Fibroblast of skin of left biceps (primary cell): ENCODE measurements around the gene PTPRN2.
"Not testable (repeated sequence)": the region's sequence is repeated elsewhere in the genome, so short reads cannot be mapped to it uniquely, and the experiment has no call there.

Experiments used
- DNase-seq, 2 experiments: peaks; one replicate each; pipeline ENCODE4 v3.0.0-alpha.2; 2013; ENCODE audit warnings: low read depth in 2 of 2

The PTPRN2 gene

DNA sequence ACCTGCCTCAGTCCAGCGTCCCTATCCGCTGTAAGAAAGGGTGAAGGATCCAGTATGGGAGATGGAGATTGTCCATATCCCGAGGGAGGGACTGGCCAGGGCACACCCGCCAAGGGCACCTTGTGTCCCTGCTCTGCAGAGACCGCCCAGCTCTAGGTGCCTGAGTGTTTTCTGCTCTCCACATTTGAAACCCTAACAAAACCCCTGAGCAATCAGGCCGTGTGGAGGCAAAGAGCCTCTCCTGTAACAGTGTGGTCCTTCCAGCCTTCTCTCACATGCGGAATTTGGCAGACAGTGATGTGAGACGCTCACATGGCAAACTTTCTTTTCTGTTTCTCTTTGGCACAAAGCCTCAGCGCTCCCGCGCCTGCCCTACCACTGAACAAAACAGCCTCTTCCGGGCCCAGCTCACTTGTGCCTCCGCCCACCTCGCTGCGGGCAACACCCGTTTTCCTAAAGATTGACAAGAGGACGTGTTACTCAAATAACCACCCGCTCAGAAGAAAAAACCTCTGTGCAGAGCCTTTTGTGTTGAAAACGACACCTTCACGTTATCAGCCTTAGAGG lies 736.0 kb downstream of the PTPRN2 start:
- no peak for DNase-seq

- no peak for DNase-seq
Measured at GRCh38 chr7:157850481-157851444, 736.9 kb downstream of the PTPRN2 start.

DNA sequence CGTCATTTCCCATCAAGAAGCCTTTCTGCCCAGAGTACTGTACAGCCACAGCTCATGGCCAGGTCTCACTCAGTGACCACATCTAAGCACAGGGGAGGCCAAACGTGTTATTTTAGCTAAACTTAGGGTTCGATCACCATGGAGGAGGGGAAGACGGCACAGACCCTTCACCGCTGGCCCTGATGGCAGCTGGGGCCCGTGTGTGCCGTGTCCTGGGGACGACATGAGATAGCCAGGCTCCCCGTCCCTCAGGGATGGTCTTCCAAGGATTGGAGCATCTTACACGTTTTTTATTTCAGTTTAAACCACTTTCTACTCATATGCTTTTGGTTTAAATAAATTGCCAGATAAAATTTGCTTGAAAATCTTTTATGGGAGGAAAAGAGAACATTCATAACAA lies 737.9 kb downstream of the PTPRN2 start:
- DNase-seq = no peak

GRCh38 chr7:157849341-157849596 lies 738.4 kb downstream of the PTPRN2 start:
- no peak for DNase-seq

GRCh38 chr7:157848508-157849340 lies 738.9 kb downstream of the PTPRN2 start:
- DNase-seq = no peak

- DNase-seq = not testable (repeated sequence)
Measured at GRCh38 chr7:157847756-157848487, 739.7 kb downstream of the PTPRN2 start.

DNA sequence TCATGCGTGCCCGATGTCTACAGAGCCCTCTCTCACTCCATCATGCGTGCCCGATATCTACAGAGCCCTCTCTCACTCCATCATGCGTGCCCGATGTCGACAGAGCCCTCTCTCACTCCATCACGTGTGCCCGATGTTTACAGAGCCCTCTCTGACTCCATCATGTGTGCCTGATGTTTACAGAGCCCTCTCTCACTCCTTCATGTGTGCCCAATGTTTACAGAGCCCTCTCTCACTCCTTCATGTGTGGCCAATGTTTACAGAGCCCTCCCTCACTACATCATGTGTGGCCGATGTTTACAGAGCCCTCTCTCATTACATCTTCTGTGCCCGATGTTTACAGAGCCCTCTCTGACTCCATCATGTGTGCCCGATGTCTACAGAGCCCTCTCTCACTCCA lies 740.9 kb downstream of the PTPRN2 start:
- not testable (repeated sequence) for DNase-seq

GRCh38 chr7:157846271-157846670 lies 741.4 kb downstream of the PTPRN2 start:
- DNase-seq = no peak

- no peak for DNase-seq
Measured at GRCh38 chr7:157845203-157845835, 742.3 kb downstream of the PTPRN2 start.

DNA sequence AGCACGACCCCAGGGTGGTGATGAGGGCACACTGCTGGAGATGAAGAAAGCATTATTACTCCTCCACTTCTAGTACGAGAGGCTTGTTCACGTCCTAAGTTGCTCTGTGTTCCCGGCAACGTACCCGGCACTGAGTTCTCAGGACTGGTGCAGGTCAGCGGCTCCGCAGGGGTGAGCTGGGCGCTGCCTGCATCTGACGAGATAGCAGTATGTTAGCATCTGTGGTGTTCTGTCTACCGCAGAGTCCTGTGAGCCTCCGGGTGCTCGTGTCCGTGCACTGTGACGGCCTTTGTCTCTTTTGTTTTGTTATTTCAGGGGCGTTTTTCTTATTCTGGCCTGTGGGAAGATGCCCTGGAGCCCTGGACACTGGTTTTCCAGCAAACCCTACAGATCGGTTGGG lies 743.0 kb downstream of the PTPRN2 start:
- DNase-seq = no peak

GRCh38 chr7:157844141-157844540 lies 743.5 kb downstream of the PTPRN2 start:
- DNase-seq = no peak

GRCh38 chr7:157843336-157844140 lies 744.1 kb downstream of the PTPRN2 start:
- DNase-seq = no peak

GRCh38 chr7:157841773-157842370 lies 745.8 kb downstream of the PTPRN2 start:
- DNase-seq = no peak

DNA sequence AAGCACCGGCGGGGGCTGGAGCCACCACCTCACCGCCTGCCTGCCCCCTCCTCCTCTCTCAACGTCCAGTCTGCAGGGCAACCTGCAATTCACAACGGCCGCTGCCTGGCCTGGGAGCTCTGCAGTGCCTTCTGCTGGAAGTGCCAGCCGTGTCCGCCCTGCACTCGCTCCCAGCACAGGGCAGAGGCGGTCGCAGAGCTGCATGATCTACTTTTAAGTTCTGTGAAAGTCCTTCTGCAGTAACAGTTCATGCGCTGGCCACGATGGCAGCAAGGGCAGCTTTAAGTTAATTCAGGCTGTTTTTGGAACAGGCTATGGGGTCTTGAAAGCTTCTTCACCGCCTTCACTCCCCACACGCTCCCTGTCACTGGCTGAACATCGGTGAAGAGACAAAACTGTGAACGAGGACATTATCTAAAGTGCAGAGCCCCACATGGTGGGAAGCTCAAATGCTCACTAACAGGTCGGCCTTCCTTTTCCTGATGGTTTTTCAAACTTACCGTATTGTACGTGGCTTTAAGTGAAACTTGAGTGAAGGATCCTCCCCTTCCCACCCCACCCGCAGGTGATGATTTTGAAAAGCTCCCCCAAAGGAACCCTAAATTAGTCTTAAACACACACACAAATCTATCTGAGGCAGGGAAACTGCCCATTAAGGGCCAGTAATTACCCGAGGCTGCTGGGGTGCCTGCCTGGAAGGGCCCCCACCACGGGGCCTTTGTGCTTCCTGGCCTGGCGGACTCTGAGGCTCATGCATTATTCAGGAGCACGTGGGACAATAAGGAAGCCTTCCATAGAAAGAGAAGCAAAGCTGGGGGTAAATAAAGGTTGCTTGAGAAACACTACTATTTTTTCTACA lies 746.5 kb downstream of the PTPRN2 start:
- DNase-seq = no peak

DNA sequence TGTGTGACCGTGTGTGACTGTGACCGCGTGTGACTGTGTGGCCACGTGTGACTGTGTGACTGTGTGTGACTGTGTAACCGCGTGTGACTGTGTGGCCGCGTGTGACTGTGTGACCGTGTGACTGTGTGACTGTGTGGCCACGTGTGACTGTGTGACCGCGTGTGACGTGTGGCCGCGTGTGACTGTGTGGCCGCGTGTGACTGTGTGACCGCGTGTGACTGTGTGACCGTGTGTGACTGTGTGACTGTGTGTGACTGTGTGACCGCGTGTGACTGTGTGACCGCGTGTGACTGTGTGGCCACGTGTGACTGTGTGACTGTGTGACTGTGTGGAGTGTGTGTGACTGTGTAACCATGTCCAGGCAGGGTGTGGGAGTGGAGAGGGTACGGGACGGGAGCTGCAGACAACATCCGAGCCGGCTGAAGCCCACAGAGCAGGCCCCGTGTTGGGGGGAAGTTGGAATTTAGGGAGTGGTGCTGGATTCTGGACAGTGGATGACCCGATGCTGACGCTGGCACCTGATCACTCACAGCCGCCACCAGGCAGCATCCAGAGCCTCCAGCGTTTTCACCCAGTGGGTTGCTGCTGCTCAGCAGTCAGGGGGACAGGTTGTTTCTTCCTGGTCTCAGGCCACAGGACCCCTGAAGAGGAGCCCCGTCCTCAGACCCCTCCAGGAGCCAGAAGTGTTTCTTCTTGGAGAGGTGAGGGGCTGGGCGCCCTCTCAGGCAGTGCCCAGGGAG lies 747.3 kb downstream of the PTPRN2 start:
- no peak for DNase-seq

GRCh38 chr7:157839672-157840167 lies 747.9 kb downstream of the PTPRN2 start:
- no peak for DNase-seq

DNA sequence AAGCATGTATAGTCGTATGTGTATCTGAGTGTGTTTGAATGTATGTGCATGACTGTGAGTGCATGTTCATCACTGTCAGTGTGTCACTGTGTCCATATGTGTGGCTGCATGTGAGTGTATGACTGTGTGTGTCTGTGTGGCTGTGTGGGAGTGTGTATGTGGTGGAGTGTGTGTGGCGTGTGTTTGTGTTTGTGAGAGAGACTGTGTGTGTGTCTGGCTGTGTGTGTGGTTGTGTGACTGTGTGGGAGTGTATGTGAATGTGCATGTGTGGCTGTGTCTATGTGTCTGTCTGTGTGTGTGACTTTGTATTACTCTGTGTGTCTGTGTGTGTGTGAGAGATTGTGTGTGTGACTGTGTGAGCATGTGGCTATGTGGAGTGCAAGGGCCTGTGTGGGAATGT lies 748.4 kb downstream of the PTPRN2 start:
- DNase-seq = no peak

GRCh38 chr7:157837561-157837960 lies 750.1 kb downstream of the PTPRN2 start:
- DNase-seq = no peak
